GM23338 (cell line): ENCODE data around the gene HRC. TPM values are rescaled to one million over a fixed set of nuclear protein-coding genes. Genes with fewer than 3 reads are reported as not detected.

ENCODE experiments used
- ATAC-seq: fragments of 200-7000 bp; cut with Tn5 transposase; 3 replicates; pipeline ENCODE4 v1.9.1; 2020
- DNase-seq: peaks from one replicate; pipeline ENCODE4 v3.0.0-alpha.2; 2015; ENCODE audit warnings: low spot score
- H2AFZ ChIP-seq: fragments of 200-600 bp; sonication (generic); 2 replicates; pipeline ENCODE4 v1.8.0; 2016; ENCODE audit warnings: antibody characterized with exemption, mild to moderate bottlenecking, moderate library complexity
- H3F3A ChIP-seq: fragments of 200-600 bp; sonication (generic); replicated peaks from 2 replicates; pipeline ENCODE4 v1.8.0; 2017; ENCODE audit warnings: antibody characterized with exemption, mixed run types, low read depth
- H3K27ac ChIP-seq: fragments of 200-600 bp; sonication (generic); 2 replicates; pipeline ENCODE4 v1.6.1; 2016; ENCODE audit warnings: low read depth
- H3K27me3 ChIP-seq: fragments of 200-600 bp; sonication (generic); 2 replicates; pipeline ENCODE4 v1.8.0; 2016; ENCODE audit warnings: mild to moderate bottlenecking, mixed run types, moderate library complexity; ENCODE audit not compliant: insufficient read depth
- H3K36me3 ChIP-seq: fragments of 200-600 bp; sonication (generic); 2 replicates; pipeline ENCODE4 v1.8.0; 2016; ENCODE audit warnings: mild to moderate bottlenecking; ENCODE audit not compliant: insufficient read depth
- H3K4me1 ChIP-seq: fragments of 200-600 bp; sonication (generic); 2 replicates; pipeline ENCODE4 v1.8.0; 2016; ENCODE audit warnings: mild to moderate bottlenecking, moderate library complexity; ENCODE audit not compliant: insufficient read depth
- H3K4me2 ChIP-seq: fragments of 200-600 bp; sonication (generic); 2 replicates; pipeline ENCODE4 v1.7.1; 2017; ENCODE audit warnings: mixed run types
- H3K4me3 ChIP-seq: fragments of 200-600 bp; sonication (generic); 2 replicates; pipeline ENCODE4 v1.6.1; 2016; ENCODE audit warnings: mixed run types
- H3K79me2 ChIP-seq: fragments of 200-600 bp; sonication (generic); replicated peaks from 2 replicates; pipeline ENCODE4 v1.8.0; 2017; ENCODE audit warnings: mild to moderate bottlenecking; ENCODE audit not compliant: insufficient read depth
- H3K9me2 ChIP-seq: fragments of 200-600 bp; sonication (generic); 2 replicates; pipeline ENCODE4 v1.8.0; 2017; ENCODE audit not compliant: insufficient read depth
- H4K20me1 ChIP-seq: fragments of 200-600 bp; sonication (generic); replicated peaks from 2 replicates; pipeline ENCODE4 v1.8.0; 2017; ENCODE audit warnings: mild to moderate bottlenecking; ENCODE audit not compliant: insufficient read depth
- H3K27ac Mint-ChIP-seq: 2 replicates; pipeline ENCODE4 v1.8.0; 2020; ENCODE audit warnings: inconsistent platforms, mild to moderate bottlenecking, moderate library complexity, mixed read lengths
- H3K27me3 Mint-ChIP-seq: 3 replicates; pipeline ENCODE4 v1.8.0; 2022; ENCODE audit warnings: low read depth, mild to moderate bottlenecking, moderate library complexity, mixed read lengths, inconsistent platforms; ENCODE audit not compliant: insufficient read depth, poor library complexity
- H3K36me3 Mint-ChIP-seq: 3 replicates; pipeline ENCODE4 v1.8.0; 2021; ENCODE audit warnings: low read depth, mild to moderate bottlenecking, inconsistent platforms, moderate library complexity, mixed read lengths
- H3K4me1 Mint-ChIP-seq: 3 replicates; pipeline ENCODE4 v1.8.0; 2020; ENCODE audit warnings: mild to moderate bottlenecking, inconsistent platforms, mixed read lengths
- H3K4me3 Mint-ChIP-seq: 3 replicates; pipeline ENCODE4 v1.8.0; 2021; ENCODE audit warnings: moderate library complexity, mild to moderate bottlenecking, inconsistent platforms, mixed read lengths
- H3K9me3 Mint-ChIP-seq: 3 replicates; pipeline ENCODE4 v1.8.0; 2020; ENCODE audit warnings: moderate library complexity, mild to moderate bottlenecking, inconsistent platforms, mixed read lengths
- CREB1 ChIP-seq: fragments of 250-450 bp; sonication (Bioruptor Pico); IDR thresholded peaks from 2 replicates; pipeline ENCODE4 v1.5.0; 2020; ENCODE audit warnings: low read depth, mild to moderate bottlenecking, moderate library complexity
- EZH2 ChIP-seq: fragments of 200-600 bp; sonication (generic); IDR thresholded peaks from one replicate; pipeline ENCODE4 v1.8.0; 2017; ENCODE audit warnings: antibody characterized with exemption, mild to moderate bottlenecking, low read depth; ENCODE audit not compliant: unreplicated experiment
- EZH2phosphoT487 ChIP-seq: fragments of 200-600 bp; sonication (generic); IDR thresholded peaks from one replicate; pipeline ENCODE4 v1.8.1; 2018; ENCODE audit warnings: antibody characterized with exemption; ENCODE audit not compliant: unreplicated experiment
- JUNB ChIP-seq: IDR thresholded peaks from one replicate; pipeline ENCODE4 v1.6.1; 2016; ENCODE audit warnings: antibody characterized with exemption; ENCODE audit not compliant: unreplicated experiment
- POLR2AphosphoS5 ChIP-seq: IDR thresholded peaks from 2 replicates; pipeline ENCODE4 v1.6.1; 2016; ENCODE audit warnings: antibody characterized with exemption, low read depth
- STAT1 ChIP-seq: IDR thresholded peaks from one replicate; pipeline ENCODE4 v1.6.1; 2016; ENCODE audit warnings: antibody characterized with exemption; ENCODE audit not compliant: unreplicated experiment
- ZNF114 ChIP-seq: fragments of 250-450 bp; sonication (Bioruptor Pico); IDR thresholded peaks from 2 replicates; pipeline ENCODE4 v1.5.0; 2020; ENCODE audit warnings: mild to moderate bottlenecking, moderate library complexity
- ZNF331 ChIP-seq: fragments of 250-450 bp; sonication (Bioruptor Pico); IDR thresholded peaks from 2 replicates; pipeline ENCODE4 v1.5.0; 2020; ENCODE audit warnings: low read depth, mild to moderate bottlenecking, moderate library complexity
- polyA plus RNA-seq: library from polyadenylated mRNA; unstranded; fragments of >200 nt; fragmentation: Nextera tagmentation; extraction: Ambion mirVana; gene quantifications from 2 replicates; pipeline ENCODE4 v1.2.1, GENCODE V29; 2016
- total RNA-seq: library from RNA; depleted of rRNA; stranded (reverse); fragments of >200 nt; shearing (Covaris generic); gene quantifications from 2 replicates; pipeline ENCODE4 v1.2.3, GENCODE V29; 2014
- TF ChIP-seq, protein P1 (sequence below): fragments of 250-450 bp; sonication (Bioruptor Pico); IDR thresholded peaks from 2 replicates; pipeline ENCODE4 v1.5.0; 2020; ENCODE audit warnings: mild to moderate bottlenecking, moderate library complexity
- TF ChIP-seq, protein P2 (sequence below), 2 experiments: fragments of 200-600 bp in 1 of 2; sonication (generic) in 1 of 2; conservative IDR thresholded peaks; 2 replicates each; pipeline versions ENCODE4 v1.5.1 to v1.6.1; 2016 to 2017; ENCODE audit warnings: antibody characterized with exemption in 2 of 2, low read depth in 2 of 2, mild to moderate bottlenecking in 2 of 2, moderate library complexity in 1 of 2
- TF ChIP-seq, protein P3 (sequence below): IDR thresholded peaks from 2 replicates; pipeline ENCODE4 v1.6.1; 2016; ENCODE audit warnings: antibody characterized with exemption

The HRC gene
- total and polyA plus RNA-seq, 2 experiments from 2014 or later = 1.4 to 2.0 TPM

DNA sequence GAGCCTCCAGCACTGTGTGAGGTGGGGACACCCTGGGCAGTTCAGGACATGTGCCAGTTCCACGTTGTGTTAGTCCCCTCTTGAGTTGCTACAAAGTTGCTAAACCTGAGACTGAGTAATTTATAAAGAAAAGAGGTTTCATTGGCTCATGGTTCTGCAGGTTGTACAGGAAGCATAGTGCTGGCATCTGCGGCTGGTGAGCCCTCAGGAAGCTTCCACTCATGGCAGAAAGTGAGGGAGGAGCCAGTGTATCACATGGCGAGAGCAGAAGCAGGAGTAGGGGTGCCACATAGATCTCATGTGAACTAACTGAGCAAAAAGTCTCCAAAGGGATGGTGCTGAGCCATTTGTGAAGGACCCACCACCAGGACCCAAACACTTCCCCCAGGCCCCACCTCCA, 35.6 kb upstream of the HRC start:
- Histone ChIP-seq H2AFZ (no peak overlapping the region), H3K4me1 (peaks cover 5% of the 10 kb centered on the region; the same call in 1 of the 2 replicates), H3K79me2 (no peaks in the 10 kb centered on the region), H3K27ac (no peak overlapping the region), H3K4me3 (no peak overlapping the region), H3K4me2 (no peak overlapping the region), H4K20me1 (no peaks in the 10 kb centered on the region), H3K36me3 (no peaks in the 10 kb centered on the region), H3K27me3 (no peaks in the 10 kb centered on the region), H3F3A (no peaks in the 10 kb centered on the region), H3K9me2 (no peaks in the 10 kb centered on the region)
- Mint-ChIP-seq H3K27ac (no peak overlapping the region), H3K27me3 (peaks cover 6% of the 10 kb centered on the region), H3K36me3 (peaks cover 12% of the 10 kb centered on the region; the same call in 2 of the 3 replicates), H3K4me3 (no peak overlapping the region), H3K4me1 (peaks cover 9% of the 10 kb centered on the region), H3K9me3 (peaks cover 3% of the 10 kb centered on the region; the same call in 1 of the 3 replicates)
- no peak for ATAC-seq
- TF ChIP-seq CREB1 (CRISPR knock-in tag) = no peak
- TF ChIP-seq EZH2 = no peak
- no peak for TF ChIP-seq STAT1
- DNase-seq = no peak

DNA sequence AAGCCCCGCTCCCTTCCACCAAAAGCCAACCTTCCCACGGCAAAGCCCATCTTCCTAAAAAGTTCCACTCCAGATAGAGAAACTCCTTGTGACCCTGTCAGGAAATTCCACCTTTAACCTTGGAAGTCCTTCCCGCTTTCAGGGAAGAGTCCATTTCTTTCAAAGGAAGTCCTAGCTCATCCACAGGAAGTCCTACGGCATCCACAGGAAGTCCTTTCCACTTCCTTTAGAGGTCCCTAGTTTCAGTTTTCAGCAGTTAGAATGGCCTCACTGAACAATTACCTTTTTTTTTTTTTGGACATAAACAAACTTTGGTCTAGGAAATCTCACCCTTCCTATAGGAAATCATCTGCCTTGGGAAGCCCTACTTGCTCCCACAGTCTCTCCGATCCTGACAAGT, 34.1 kb upstream of the HRC start:
- Histone ChIP-seq H3K36me3 (no peaks in the 10 kb centered on the region), H3K4me3 (peak overlapping the region; percentile 38; the same call in 1 of the 2 replicates), H3K4me1 (peaks cover 5% of the 10 kb centered on the region; the same call in 1 of the 2 replicates), H3K79me2 (no peaks in the 10 kb centered on the region), H3K4me2 (no peak overlapping the region), H4K20me1 (no peaks in the 10 kb centered on the region), H3K27ac (no peak overlapping the region), H2AFZ (no peak overlapping the region), H3K9me2 (no peaks in the 10 kb centered on the region), H3F3A (no peaks in the 10 kb centered on the region), H3K27me3 (no peaks in the 10 kb centered on the region)
- Mint-ChIP-seq H3K27ac (no peak overlapping the region), H3K27me3 (peaks cover 4% of the 10 kb centered on the region), H3K4me3 (no peak overlapping the region), H3K9me3 (peaks cover 3% of the 10 kb centered on the region; the same call in 1 of the 3 replicates), H3K36me3 (peaks cover 12% of the 10 kb centered on the region; the same call in 2 of the 3 replicates), H3K4me1 (peaks cover 9% of the 10 kb centered on the region)
- DNase-seq (no peak), ATAC-seq (no peak)
- TF ChIP-seq, protein P1, sequence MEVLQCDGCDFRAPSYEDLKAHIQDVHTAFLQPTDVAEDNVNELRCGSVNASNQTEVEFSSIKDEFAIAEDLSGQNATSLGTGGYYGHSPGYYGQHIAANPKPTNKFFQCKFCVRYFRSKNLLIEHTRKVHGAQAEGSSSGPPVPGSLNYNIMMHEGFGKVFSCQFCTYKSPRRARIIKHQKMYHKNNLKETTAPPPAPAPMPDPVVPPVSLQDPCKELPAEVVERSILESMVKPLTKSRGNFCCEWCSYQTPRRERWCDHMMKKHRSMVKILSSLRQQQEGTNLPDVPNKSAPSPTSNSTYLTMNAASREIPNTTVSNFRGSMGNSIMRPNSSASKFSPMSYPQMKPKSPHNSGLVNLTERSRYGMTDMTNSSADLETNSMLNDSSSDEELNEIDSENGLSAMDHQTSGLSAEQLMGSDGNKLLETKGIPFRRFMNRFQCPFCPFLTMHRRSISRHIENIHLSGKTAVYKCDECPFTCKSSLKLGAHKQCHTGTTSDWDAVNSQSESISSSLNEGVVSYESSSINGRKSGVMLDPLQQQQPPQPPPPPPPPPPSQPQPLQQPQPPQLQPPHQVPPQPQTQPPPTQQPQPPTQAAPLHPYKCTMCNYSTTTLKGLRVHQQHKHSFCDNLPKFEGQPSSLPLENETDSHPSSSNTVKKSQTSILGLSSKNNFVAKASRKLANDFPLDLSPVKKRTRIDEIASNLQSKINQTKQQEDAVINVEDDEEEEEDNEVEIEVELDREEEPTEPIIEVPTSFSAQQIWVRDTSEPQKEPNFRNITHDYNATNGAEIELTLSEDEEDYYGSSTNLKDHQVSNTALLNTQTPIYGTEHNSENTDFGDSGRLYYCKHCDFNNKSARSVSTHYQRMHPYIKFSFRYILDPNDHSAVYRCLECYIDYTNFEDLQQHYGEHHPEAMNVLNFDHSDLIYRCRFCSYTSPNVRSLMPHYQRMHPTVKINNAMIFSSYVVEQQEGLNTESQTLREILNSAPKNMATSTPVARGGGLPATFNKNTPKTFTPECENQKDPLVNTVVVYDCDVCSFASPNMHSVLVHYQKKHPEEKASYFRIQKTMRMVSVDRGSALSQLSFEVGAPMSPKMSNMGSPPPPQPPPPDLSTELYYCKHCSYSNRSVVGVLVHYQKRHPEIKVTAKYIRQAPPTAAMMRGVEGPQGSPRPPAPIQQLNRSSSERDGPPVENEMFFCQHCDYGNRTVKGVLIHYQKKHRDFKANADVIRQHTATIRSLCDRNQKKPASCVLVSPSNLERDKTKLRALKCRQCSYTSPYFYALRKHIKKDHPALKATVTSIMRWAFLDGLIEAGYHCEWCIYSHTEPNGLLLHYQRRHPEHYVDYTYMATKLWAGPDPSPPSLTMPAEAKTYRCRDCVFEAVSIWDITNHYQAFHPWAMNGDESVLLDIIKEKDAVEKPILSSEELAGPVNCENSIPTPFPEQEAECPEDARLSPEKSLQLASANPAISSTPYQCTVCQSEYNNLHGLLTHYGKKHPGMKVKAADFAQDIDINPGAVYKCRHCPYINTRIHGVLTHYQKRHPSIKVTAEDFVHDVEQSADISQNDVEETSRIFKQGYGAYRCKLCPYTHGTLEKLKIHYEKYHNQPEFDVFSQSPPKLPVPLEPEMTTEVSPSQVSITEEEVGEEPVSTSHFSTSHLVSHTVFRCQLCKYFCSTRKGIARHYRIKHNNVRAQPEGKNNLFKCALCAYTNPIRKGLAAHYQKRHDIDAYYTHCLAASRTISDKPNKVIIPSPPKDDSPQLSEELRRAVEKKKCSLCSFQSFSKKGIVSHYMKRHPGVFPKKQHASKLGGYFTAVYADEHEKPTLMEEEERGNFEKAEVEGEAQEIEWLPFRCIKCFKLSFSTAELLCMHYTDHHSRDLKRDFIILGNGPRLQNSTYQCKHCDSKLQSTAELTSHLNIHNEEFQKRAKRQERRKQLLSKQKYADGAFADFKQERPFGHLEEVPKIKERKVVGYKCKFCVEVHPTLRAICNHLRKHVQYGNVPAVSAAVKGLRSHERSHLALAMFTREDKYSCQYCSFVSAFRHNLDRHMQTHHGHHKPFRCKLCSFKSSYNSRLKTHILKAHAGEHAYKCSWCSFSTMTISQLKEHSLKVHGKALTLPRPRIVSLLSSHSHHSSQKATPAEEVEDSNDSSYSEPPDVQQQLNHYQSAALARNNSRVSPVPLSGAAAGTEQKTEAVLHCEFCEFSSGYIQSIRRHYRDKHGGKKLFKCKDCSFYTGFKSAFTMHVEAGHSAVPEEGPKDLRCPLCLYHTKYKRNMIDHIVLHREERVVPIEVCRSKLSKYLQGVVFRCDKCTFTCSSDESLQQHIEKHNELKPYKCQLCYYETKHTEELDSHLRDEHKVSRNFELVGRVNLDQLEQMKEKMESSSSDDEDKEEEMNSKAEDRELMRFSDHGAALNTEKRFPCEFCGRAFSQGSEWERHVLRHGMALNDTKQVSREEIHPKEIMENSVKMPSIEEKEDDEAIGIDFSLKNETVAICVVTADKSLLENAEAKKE (CRISPR knock-in tag) = no peak
- TF ChIP-seq ZNF114 (CRISPR knock-in tag) = no peak
- TF ChIP-seq EZH2 = no peak
- TF ChIP-seq CREB1 (CRISPR knock-in tag) = no peak
- TF ChIP-seq POLR2AphosphoS5 = no peak
- no peak for TF ChIP-seq ZNF331
- TF ChIP-seq STAT1 = no peak
- TF ChIP-seq EZH2phosphoT487 = no peak
- no peak for TF ChIP-seq JUNB
- TF ChIP-seq, protein P2, sequence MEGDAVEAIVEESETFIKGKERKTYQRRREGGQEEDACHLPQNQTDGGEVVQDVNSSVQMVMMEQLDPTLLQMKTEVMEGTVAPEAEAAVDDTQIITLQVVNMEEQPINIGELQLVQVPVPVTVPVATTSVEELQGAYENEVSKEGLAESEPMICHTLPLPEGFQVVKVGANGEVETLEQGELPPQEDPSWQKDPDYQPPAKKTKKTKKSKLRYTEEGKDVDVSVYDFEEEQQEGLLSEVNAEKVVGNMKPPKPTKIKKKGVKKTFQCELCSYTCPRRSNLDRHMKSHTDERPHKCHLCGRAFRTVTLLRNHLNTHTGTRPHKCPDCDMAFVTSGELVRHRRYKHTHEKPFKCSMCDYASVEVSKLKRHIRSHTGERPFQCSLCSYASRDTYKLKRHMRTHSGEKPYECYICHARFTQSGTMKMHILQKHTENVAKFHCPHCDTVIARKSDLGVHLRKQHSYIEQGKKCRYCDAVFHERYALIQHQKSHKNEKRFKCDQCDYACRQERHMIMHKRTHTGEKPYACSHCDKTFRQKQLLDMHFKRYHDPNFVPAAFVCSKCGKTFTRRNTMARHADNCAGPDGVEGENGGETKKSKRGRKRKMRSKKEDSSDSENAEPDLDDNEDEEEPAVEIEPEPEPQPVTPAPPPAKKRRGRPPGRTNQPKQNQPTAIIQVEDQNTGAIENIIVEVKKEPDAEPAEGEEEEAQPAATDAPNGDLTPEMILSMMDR (conservative IDR thresholded peaks at IDR 0.05; ENCODE audit: low read depth in 2 of 2) = no peak
- TF ChIP-seq, protein P3, sequence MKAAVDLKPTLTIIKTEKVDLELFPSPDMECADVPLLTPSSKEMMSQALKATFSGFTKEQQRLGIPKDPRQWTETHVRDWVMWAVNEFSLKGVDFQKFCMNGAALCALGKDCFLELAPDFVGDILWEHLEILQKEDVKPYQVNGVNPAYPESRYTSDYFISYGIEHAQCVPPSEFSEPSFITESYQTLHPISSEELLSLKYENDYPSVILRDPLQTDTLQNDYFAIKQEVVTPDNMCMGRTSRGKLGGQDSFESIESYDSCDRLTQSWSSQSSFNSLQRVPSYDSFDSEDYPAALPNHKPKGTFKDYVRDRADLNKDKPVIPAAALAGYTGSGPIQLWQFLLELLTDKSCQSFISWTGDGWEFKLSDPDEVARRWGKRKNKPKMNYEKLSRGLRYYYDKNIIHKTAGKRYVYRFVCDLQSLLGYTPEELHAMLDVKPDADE = no peak
